Fibroblast of lung (primary cell): ENCODE measurements around the gene TNFRSF18.

Source experiments
- EZH2 ChIP-seq: IDR thresholded peaks from 2 replicates; pipeline ENCODE4 v1.5.1; 2012; ENCODE audit warnings: low read length, control low read depth, mild to moderate bottlenecking; ENCODE audit errors: missing control alignments
- TF ChIP-seq, protein P1 (sequence below), 2 donors: IDR thresholded peaks in 1 of 2; conservative IDR thresholded peaks in 1 of 2; 1 replicate in 1 of 2; 2 replicates in 1 of 2; pipeline ENCODE4 v1.5.1; 2011 to 2012; ENCODE audit warnings: low read length in 2 of 2, control low read depth in 1 of 2, inconsistent platforms in 1 of 2, low read depth in 1 of 2, mild to moderate bottlenecking in 1 of 2

- TF ChIP-seq, protein P1, sequence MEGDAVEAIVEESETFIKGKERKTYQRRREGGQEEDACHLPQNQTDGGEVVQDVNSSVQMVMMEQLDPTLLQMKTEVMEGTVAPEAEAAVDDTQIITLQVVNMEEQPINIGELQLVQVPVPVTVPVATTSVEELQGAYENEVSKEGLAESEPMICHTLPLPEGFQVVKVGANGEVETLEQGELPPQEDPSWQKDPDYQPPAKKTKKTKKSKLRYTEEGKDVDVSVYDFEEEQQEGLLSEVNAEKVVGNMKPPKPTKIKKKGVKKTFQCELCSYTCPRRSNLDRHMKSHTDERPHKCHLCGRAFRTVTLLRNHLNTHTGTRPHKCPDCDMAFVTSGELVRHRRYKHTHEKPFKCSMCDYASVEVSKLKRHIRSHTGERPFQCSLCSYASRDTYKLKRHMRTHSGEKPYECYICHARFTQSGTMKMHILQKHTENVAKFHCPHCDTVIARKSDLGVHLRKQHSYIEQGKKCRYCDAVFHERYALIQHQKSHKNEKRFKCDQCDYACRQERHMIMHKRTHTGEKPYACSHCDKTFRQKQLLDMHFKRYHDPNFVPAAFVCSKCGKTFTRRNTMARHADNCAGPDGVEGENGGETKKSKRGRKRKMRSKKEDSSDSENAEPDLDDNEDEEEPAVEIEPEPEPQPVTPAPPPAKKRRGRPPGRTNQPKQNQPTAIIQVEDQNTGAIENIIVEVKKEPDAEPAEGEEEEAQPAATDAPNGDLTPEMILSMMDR (conservative IDR thresholded peaks at IDR 0.05 in 1 of 2, IDR thresholded peaks at IDR 0.05 in 1 of 2; ENCODE audit: low read depth in 1 of 2, low read length in 2 of 2): no peak
- TF ChIP-seq EZH2: no peak
These were observed 17.3 kb downstream of the TNFRSF18 start for GRCh38 chr1:1189111-1189510.
